ENCODE measurements around the gene TNPO1. TPM values are rescaled to one million over a fixed set of nuclear protein-coding genes. Genes with fewer than 3 reads are reported as not detected.
A peak's percentile ranks its signal among the peaks of the same experiment; 100 is the strongest.

TNPO1 gene
- total and polyA plus RNA-seq, 9 of the 15 experiments (the other 6 are each of a cell fraction or from before 2014, with no cell fraction given): 20.8 to 176 (median 97.9) TPM

DNA sequence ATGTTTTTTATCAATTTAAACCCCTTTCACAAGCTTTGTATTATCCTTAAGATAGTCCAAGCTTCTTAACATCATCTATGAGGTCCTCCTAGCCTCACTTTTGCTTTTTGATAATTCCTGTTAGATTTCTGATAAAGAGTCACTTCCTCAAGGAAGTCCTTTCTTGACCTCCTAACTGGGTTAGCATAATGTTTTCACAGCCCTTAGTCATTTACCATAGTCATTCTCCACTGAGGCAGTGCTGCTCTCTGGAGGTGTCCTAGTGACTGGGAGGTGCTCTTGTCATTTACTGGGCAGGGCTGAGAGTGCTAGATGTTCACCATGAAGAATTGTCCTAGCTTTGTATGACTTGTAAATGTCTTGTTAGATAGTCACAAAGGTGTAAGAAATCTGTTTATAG lies 26.4 kb downstream of the TNPO1 start (continued):
- TF ChIP-seq PKNOX1 (IDR thresholded peaks at IDR 0.05) (0 out of 2 replicates have a peak, but pooled peaks have one; percentile 16), C11orf30 (IDR thresholded peaks at IDR 0.05; ENCODE audit: low read depth) (peak; percentile 48; the same call in 1 of the 2 replicates), ZNF780A (CRISPR knock-in tag; IDR thresholded peaks at IDR 0.05) (no peak), BRCA1 (IDR thresholded peaks at IDR 0.05) (no peak), BRCA1 (CRISPR knock-in tag; IDR thresholded peaks at IDR 0.05) (no peak), MEIS2 (IDR thresholded peaks at IDR 0.05; ENCODE audit: partially characterized antibody) (no peak), PYGO2 (tag; IDR thresholded peaks at IDR 0.05) (no peak), ZNF3 (CRISPR knock-in tag; IDR thresholded peaks at IDR 0.05) (no peak), GTF2A2 (tag; IDR thresholded peaks at IDR 0.05) (no peak), ETV1 (tag; conservative IDR thresholded peaks at IDR 0.05; ENCODE audit: low read depth) (peak; percentile 61), EGR1 (conservative IDR thresholded peaks at IDR 0.05) (no peak), ZNF347 (CRISPR knock-in tag; IDR thresholded peaks at IDR 0.05; ENCODE audit: low read depth) (no peak), NR2C2 (CRISPR knock-in tag; IDR thresholded peaks at IDR 0.05) (no peak), NR2C2 (tag; IDR thresholded peaks at IDR 0.05) (peak; percentile 81), NCOA4 (IDR thresholded peaks at IDR 0.05; ENCODE audit: partially characterized antibody) (no peak), NFATC3 (IDR thresholded peaks at IDR 0.05) (no peak), RREB1 (CRISPR knock-in tag; IDR thresholded peaks at IDR 0.05) (no peak), POLR2B (IDR thresholded peaks at IDR 0.05; ENCODE audit: low read depth, partially characterized antibody) (no peak), ZBTB9 (CRISPR knock-in tag; IDR thresholded peaks at IDR 0.05) (no peak), ZNF311 (CRISPR knock-in tag; IDR thresholded peaks at IDR 0.05) (no peak), NFXL1 (CRISPR knock-in tag; IDR thresholded peaks at IDR 0.05) (no peak), SNRNP70 (optimal IDR thresholded peaks at IDR 0.05; ENCODE audit: low read depth, low read length) (no peak)
- TF ChIP-seq, protein P1, sequence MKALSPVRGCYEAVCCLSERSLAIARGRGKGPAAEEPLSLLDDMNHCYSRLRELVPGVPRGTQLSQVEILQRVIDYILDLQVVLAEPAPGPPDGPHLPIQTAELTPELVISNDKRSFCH (CRISPR knock-in tag; IDR thresholded peaks at IDR 0.05): no peak
- TF ChIP-seq, protein P1 (tag; IDR thresholded peaks at IDR 0.05): no peak
